Dermis blood vessel endothelial cell (primary cell): Measurements from ENCODE around the gene PXT1. TPM values are rescaled to one million over a fixed set of nuclear protein-coding genes. Genes with fewer than 3 reads are reported as not detected.

ENCODE experiments used
- DNase-seq: peaks from one replicate; pipeline ENCODE4 v3.0.0; 2010
- total RNA-seq: library from RNA; depleted of rRNA; stranded (reverse); fragments of >200 nt; gene quantifications from 2 replicates; pipeline ENCODE4 v1.2.3, GENCODE V29; 2014

PXT1 gene
- total RNA-seq, 1 donor from 2014 or later, result not detected

GRCh38 chr6:36387440-36388303, 55.0 kb downstream of the PXT1 start, which contains the start of gene ETV7:
ETV7 (minus strand) TSS chr6:36387669; CDS start chr6:36387541, 128 bp downstream.
- peak; percentile 23 for DNase-seq

GRCh38 chr6:36386495-36387439, 55.9 kb downstream of the PXT1 start:
- peak; percentile 64 for DNase-seq

GRCh38 chr6:36384095-36384494, 58.6 kb downstream of the PXT1 start:
- DNase-seq, result no peak

- DNase-seq, result no peak
Observed at GRCh38 chr6:36383606-36384005, 59.0 kb downstream of the PXT1 start.

GRCh38 chr6:36382976-36383375, 59.7 kb downstream of the PXT1 start:
- DNase-seq, result no peak

- no peak for DNase-seq
Observed at GRCh38 chr6:36381502-36382389, 60.9 kb downstream of the PXT1 start.

GRCh38 chr6:36380166-36380565, 62.5 kb downstream of the PXT1 start:
- DNase-seq, result no peak

- no peak for DNase-seq
Observed at GRCh38 chr6:36378936-36379335, 63.7 kb downstream of the PXT1 start.

GRCh38 chr6:36378243-36378920, 64.3 kb downstream of the PXT1 start:
- no peak for DNase-seq

GRCh38 chr6:36377594-36377993, 65.1 kb downstream of the PXT1 start:
- no peak for DNase-seq

GRCh38 chr6:36376742-36377141, 65.9 kb downstream of the PXT1 start:
- DNase-seq, result no peak

- no peak for DNase-seq
Observed at GRCh38 chr6:36376183-36376582, 66.5 kb downstream of the PXT1 start.

GRCh38 chr6:36375644-36376155, 67.0 kb downstream of the PXT1 start:
- DNase-seq, result no peak

GRCh38 chr6:36374972-36375371, 67.7 kb downstream of the PXT1 start:
- no peak for DNase-seq

- DNase-seq, result no peak
Observed at GRCh38 chr6:36374194-36374593, 68.5 kb downstream of the PXT1 start.

GRCh38 chr6:36373368-36374019, 69.2 kb downstream of the PXT1 start:
- DNase-seq, result no peak

GRCh38 chr6:36372088-36372487, 70.6 kb downstream of the PXT1 start:
- DNase-seq, result no peak

GRCh38 chr6:36371211-36371610, 71.4 kb downstream of the PXT1 start:
- DNase-seq, result no peak

GRCh38 chr6:36370638-36371037, 72.0 kb downstream of the PXT1 start:
- DNase-seq, result no peak

GRCh38 chr6:36368921-36369865, 73.5 kb downstream of the PXT1 start:
- DNase-seq, result no peak
